Hair follicular keratinocyte (primary cell): ENCODE measurements around the gene SH3GLB1. TPM values are rescaled to one million over a fixed set of nuclear protein-coding genes. Genes with fewer than 3 reads are reported as not detected.

Experiments used
- total RNA-seq: library from RNA; depleted of rRNA; stranded (reverse); fragments of >200 nt; gene quantifications from 2 replicates; pipeline ENCODE4 v1.2.3, GENCODE V29; 2015

Gene SH3GLB1
- total RNA-seq = 27.6 and 36.8 TPM in 2 replicates

GRCh38 chr1:86704458-86704971 lies at the start of gene SH3GLB1:
SH3GLB1 (plus strand) TSS chr1:86704576; CDS start chr1:86704900, 324 bp downstream.

Other genes with a start within 250 kb of the SH3GLB1 start
- gene CLCA1, start 235.6 kb upstream of the SH3GLB1 start, total RNA-seq = 0.08 TPM in 1 of 2 replicates, not detected in the other
- 0.15 and 0.16 TPM in 2 replicates for gene CLCA4, start 157.5 kb upstream of the SH3GLB1 start, total RNA-seq
- 132 and 137 TPM in 2 replicates for gene SELENOF, start 209.6 kb downstream of the SH3GLB1 start, total RNA-seq
- 8.9 and 12.2 TPM in 2 replicates for gene HS2ST1, start 210.1 kb downstream of the SH3GLB1 start, total RNA-seq